ENCODE data around the gene TRIP12.
"Not testable (repeated sequence)": the region's sequence is repeated elsewhere in the genome, so short reads cannot be mapped to it uniquely, and the experiment has no call there.

The TRIP12 gene

DNA sequence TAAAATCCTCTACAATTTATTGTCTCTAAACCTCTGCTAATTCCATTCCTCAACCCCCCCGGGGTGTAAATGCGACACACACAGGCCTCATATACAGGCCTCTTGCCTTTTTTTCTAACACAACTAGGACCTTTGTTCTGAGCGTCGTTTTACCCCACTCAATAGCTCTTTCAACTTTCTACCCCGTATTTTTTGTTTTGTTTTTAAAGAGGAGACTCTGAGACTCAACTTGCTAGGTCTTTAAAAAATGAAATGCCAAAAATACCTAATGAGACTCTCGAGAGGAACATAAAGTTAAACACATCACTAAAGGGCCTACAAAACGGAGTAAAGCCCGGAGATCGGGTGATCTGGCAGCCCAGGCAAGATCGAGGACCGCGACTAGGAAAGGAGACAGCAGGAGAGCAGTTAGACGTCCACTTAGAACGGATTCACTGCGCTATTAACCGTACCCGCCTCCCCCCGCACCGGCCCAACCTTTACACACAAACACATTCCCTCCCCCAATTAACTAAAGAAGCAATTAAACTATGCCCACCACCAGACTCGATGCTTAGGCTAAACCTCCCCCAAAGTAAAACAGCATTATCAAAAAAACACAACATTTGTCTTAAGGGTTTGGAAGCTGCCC, 1.7 kb downstream of the TRIP12 start:
- peak; percentile 19 for DNase-seq (ENCODE audit: low spot score)

DNA sequence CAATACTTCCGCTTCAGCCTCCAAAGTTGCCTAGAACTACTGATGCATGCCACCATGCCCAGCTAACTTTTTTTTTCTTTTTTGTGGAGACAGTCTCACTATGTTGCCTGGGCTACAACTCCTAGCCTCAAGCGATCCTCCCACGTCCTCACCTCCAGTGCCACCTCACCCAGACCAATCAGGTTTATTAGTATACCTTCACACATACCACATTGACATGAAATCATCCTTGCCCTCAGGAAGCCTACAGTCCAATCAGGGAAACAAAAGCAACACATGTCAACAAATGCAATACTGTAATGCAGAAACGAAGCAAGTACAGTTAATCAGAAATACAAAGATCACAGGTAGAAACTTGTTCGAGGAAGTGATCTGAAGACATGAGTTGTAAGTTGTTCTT, 4.0 kb downstream of the TRIP12 start:
- no peak for DNase-seq (ENCODE audit: low spot score)

DNA sequence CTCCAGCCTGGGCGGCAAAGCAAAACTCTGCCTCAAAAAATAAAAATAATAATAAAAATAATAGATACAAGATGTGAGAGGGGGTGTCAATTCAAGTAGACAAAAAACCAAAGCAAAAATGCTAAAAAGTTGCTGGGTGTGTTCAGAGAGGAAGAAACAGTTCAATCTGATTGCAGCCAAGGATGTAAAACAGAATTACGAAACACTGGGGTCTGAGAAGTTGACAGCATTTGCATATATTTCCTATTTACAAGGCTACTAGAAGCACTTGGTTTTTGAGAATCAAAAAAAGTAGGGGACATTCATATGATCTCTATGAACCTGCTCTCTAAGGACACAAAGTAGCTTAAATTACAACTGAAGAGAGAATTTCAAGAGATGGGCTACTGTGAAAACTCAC, 7.6 kb downstream of the TRIP12 start:
- DNase-seq (ENCODE audit: low spot score) = no peak

DNA sequence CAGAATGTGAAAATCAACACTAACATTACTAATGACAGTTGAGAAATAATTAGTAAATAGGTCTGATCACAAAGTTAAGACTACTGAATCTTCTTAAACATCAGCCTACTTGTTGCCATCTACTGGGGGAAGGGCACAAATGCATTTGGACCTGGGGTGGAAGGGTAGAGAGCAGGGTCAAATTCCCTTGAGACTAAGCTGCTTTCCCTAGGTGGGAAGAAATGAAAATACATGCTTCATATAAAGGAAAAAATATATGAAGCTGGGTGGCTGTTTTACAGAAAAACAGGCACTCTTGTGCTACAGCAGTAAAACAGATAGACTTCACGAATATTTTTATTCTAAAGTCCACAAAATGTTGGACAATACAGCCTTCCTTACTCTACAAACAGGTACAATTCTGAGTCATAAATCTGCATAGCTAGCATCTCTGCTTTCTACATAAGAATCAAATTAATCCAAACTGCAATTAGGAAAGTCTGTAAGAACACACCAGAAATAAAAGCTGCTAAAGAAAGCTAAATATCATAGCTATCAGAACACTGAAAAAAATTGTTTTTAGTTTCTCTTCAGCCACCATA, 10.9 kb downstream of the TRIP12 start:
- DNase-seq (ENCODE audit: low spot score) = no peak

DNA sequence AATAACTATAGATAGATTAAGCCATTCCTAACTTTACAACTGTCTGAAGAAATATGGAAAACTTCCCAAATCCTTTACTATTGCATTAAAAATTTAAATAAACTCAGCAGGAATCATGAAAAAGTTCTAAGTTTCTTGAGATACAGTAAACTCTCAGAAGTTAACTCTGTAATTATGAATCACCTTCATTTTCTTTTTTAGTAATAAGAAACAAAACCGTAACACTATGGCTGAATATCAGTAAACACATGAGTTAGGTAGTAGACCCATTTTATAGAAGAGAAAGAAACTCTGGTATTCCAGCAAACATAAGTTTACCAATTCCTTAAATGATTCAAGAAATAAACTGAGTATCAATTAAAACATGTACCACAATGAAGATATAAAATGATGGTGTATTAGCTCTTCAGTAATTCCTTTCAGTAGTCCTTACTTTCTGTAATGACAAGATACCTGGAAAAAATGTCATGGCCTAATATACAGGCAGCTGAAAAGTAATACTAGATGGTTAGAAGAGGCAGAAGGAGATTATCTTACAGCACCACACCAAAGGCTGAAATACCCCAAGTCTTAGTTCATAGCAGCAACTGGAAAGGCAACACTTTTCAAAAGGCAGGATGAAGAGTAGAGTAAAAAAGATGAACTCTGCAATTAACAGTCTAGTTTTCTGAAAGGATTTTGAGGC, 11.5 kb downstream of the TRIP12 start:
- DNase-seq (ENCODE audit: low spot score) = no peak

DNA sequence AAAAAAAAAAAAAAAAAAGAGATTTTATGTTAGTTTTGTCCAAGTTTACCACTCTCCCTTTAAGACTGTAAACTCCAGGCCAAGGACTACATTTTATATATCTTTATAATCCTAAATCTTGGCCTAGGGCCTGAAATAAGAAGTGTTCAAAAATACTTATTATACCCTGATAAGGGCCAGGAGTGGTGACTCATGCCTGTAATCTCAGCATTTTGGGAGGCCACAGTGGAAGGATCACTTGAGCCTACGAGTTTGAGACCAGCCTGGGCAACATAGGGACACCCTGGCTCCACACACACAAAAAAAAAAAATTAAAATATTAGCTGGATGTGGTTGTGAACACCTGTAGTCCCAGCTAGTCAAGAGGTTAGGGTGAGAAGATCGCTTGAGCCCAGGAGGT, 12.7 kb downstream of the TRIP12 start:
- DNase-seq (ENCODE audit: low spot score) = no peak

DNA sequence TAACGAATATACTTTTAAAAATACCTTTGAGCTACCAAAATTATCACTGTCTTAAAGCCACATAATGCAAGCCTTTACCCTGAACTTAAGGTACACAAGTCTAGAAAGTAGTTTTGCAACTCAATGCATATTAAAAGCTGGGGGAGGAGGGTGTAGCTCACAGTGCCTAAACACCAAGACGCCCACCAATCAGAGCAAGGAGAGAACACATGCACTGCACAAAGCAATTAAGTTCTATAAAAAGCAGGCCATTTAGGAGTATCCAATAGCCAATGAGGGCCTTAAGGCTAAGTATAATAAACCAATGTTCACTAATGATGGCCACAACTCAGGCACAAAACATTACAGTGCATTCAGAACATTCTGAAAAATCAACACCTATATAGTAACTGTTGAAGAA, 16.2 kb downstream of the TRIP12 start:
- DNase-seq (ENCODE audit: low spot score) = no peak

DNA sequence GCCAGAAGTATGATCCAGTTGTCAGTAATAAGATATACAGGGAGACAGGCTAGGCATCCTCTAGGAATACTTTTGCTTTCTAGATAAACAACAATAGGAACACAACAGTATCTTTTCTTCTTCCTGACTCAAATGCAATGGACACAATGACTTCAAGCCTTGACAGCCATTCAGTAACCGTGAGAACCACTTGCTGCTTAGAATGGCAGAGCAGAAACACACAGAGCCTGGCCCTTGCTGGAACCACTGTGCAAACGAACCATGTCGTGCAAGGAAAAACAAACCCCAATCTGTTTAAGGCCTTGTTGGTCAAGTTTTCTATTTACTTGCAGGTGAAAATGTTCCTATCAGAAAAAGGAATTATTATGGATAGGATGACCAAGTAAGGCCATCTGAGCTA, 18.8 kb downstream of the TRIP12 start:
- DNase-seq (ENCODE audit: low spot score) = no peak

DNA sequence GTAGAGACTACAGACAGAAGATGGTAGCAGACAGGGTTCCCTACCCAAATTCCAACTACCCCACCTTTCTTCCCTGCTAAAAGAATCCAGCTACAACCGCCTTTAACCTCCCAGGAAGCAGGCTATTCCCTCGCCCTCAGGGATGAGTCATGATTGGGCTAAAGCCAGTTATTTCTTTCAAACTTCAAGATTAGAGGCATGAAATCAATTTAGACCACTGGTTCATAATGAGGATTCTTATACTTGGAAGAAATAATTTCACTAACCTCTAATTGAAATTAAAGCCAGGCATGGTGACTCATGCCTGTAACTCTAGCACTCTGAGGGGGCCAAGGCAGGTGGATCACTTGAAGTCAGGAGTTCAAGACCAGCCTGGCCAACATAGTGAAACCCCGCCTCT, 20.0 kb downstream of the TRIP12 start:
- DNase-seq (ENCODE audit: low spot score) = peak; percentile 61

DNA sequence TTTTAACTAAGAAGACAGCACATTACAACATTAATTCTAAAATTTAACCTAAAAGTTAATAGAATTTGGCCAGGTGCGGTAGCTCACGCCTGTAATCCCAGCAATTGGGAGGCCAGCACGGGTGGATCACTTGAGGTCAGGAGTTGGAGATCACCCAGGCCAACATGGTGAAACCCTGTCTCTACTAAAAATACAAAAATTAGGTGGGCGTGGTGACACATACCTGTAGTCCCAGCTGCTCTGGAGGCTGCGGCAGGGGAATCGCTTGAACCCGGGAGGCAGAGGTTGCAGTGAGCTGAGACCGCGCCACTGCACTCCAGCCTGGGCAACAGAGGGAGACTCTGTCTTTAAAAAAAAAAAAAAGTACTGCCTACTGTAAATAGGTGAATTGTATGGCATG, 21.3 kb downstream of the TRIP12 start:
- not testable (repeated sequence) for DNase-seq (ENCODE audit: low spot score)

DNA sequence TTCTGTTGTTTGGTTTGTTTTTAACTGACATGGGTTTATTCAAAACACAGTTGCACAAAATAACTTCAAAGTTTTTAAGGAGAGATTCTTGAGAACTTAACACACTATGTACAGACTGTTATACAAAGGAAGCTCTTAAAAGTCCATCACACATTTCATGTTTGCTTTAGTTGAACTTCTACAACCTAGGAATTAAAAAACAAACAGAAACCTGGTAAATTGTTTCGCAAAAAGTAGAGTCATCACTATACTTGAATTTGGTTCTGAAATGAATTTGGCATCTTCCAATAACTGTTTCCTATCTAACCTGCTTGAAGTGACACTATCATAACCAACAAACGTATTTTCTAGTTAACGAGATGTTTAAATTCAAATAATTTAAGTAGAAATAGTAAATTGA, 21.8 kb downstream of the TRIP12 start:
- DNase-seq (ENCODE audit: low spot score) = no peak

DNA sequence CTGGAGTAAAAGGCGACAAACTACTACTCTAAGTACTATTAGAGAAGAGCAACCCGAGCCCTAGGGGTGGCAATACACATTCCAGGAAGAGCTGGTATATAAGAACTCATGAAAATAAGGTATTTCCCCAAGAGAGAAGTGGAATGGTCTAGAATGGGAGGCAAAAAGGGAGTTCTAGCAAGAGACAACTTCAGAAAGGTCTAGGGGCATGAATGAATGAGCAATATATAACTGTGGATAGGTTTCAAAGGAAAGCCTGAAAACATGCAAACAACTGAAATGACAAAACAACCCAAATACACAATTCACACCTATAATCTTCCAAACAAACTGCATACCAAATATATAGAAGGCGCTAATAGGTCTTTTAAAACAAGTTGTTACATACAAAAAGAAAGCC, 22.2 kb downstream of the TRIP12 start:
- no peak for DNase-seq (ENCODE audit: low spot score)

DNA sequence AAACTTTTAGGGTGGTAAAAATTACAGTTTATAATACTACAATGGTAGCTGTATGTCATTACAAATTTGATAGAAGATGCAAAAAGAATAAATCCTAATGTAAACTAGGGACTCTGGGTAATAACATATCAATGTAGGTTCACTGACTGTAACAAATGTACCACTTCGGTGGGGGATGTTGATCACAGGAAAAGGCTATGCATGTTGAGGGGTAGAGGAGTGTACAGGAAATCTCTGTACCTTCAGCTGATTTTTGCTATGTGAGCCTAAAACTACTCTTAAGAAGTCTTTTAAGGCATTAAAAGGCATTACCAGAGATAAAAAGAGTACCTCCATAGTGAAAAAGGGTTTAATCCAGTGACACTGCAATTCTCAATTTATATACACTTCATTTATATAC, 25.0 kb downstream of the TRIP12 start:
- DNase-seq (ENCODE audit: low spot score) = no peak

DNA sequence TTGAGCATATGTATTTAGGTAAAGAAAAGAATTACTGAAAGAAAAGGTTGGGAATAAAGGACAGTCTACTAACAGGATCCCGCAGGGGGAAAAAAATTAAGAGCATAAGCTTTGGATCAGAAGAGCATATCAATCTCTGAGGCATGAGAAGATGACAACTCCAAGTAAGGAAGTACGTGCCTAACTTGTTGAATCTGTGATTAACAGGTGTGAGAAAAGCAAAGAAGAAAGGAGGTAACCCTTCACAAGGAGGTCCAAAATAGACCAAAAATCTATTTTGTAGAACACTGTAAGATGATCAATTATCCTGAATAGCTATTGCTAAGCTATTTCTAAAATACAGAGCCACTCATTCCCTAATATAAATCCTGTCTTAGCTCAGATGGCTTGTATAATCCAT, 32.8 kb downstream of the TRIP12 start:
- no peak for DNase-seq (ENCODE audit: low spot score)

DNA sequence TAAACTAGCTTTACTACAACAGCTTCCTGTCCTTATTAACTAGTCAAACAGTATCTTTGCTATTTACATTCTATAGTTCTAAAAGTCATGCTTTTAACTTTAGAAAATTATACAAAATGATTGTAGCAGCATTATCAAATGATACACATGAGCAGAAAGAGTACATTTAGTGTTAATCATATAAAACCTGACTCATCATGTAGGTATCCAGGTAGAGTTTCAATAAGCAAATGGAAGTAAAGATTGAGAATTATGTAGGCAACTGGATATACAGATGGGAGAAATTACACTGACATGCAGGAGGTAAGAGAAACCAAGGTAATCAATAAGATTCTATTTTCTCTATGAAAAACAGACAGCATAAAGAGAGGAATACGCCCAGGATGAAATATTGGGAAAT, 33.8 kb downstream of the TRIP12 start:
- DNase-seq (ENCODE audit: low spot score) = no peak

DNA sequence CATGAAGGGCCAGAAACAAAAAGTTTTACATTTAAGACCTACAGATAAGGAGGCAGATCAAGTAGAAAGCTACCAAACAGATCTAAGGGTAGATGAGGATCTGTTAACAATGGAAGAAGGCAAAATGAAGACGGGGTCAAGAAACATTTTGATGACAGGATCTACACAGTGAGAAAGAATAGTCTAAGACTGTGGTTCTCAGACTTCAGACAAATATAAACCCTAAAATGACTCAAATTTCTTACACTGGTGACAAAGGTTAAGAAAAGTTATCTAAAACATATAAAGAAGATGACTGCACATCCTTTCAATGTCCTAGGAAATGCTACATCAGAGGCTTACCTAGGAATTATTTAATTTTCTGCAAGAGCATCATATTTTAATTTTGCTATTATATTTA, 34.4 kb downstream of the TRIP12 start:
- DNase-seq (ENCODE audit: low spot score) = no peak

DNA sequence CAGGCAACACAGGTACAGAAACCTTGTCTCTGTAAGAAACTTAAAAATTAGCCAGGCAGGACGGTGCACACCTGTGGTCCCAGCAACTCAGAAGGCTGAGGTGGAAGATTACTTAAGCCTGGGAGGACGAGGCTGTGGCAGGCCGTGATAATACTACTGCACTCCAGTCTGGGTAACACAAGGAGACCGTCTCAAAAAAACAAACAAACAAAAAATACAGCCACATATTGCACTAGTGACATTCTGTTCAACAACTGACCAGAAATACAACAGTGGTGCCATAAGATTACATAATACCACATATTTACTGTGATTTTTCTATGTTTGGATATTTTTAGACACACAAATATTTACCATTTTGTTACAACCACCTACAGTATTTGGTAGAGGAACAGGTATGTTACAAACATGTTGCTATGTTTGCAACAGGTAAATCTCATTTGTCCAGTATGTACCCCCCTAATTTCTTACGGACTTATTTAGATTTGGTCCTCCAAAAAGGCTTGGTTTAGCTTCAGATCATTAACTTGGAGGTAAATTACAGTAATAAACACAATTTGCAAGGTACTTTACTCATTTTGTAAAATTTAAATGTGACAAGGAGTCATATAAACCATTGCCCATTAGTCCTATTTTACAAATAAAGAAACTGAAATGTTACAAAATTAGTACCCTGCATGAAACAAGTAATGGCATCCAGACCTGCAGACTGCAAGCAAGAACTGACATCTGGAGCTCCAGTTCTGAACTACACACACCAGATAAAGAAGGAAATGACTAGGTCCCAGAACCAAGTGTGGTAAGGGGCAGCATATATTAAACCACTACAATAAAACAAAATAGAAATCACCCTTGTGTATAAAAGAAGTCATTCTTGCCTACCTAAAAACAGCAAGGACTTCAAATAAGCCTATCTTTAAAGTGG, 36.8 kb downstream of the TRIP12 start:
- DNase-seq (ENCODE audit: low spot score) = no peak

DNA sequence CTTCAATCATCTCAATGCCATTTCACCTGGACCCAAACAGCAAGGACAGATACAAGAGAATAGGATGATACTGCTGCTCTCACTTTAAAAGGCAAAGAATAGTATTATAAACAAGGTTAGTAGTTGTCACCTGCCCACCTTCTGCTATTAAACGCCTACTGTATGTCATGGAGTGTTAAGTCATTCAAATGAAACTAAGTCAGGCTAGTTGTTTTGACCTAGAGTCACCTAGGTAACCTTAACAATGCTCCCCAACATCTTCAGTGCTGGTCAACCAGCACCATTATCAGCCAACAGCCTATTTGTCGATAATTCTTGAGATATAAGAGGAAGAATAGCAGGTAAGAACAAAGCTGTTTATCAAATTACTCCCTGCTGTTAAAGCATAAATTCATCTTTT, 39.2 kb downstream of the TRIP12 start:
- no peak for DNase-seq (ENCODE audit: low spot score)

DNA sequence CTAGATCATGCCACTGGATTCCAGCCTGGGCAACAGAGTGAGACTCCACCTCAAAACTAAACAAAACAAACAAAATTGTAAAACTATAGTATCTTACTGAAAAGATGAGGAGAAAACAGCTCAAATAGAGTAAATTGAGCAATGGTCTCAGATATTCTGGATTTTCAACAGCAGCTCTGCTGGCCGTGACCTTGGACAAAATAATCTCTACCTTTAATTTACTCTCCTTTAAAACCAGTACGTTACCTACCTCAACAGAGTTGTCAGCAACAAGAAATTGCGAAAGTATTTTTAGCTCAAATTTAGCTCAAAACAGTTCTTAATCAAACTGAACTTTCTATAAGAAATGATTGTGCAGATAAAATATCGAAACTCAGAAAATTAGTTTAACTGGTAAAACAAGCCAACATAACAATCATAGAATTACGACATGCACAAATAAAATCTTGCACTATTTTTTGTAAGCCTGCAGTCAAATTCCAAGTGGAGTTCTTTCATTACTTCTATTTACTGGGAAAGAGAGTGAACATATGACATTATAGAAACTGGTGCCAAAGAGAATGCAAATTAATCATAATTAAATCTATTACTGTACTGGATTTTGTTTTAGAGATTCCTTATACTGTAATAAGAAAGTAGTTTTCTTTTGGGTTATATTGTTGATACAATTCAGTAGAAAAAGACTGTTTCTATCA, 40.8 kb downstream of the TRIP12 start:
- no peak for DNase-seq (ENCODE audit: low spot score)

DNA sequence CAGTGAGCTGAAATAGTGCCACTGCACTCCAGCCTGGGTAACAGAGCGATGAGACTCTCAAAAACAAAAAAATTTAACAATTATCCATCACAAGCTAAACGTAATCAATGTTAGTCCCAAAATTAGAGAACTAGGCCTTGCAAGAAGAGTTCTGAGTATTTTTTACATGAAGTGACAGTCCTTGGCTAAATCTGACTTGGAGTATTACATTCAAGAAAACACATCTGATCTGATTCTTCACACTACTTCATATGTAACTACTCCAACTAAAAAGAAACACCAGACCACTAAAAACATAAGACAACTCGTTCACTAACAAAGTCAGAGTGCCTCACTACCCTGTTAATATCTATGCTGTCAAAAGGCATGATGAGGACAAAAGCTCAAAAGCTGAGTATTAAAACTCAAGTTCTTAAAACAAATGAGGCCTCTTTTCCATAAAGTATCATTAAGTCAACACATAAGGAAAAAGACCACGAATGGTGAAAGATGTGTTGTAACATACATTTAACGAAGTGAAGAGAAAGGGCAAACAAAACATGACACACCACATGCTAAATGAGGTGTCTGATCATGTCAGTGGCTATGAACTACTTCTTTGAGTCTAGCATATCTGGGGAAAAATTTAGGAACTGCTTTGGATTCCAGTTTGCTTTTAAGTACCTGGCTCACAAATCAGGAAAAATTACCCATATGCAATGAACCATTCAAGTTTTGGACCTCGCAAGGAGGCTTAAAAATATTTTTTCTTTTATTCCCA, 42.4 kb downstream of the TRIP12 start:
- no peak for DNase-seq (ENCODE audit: low spot score)

DNA sequence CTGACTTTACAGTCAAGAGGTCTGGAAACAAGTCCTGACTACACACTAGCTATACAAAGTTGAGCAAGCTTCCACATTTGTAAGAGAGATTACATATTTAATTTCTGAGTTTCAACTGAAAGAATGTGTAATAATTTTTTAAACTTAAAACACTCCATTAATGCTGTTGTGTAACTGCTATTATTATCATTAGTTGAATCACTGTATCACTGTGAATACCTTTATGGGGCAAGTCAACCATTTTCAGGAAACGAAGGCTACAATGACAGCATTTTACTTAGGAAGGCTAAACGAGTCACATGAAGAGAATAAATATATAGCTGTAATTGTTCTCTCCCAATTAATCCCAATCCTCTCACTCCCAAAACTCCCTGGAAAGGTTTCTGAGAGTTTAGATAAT, 46.3 kb downstream of the TRIP12 start:
- no peak for DNase-seq (ENCODE audit: low spot score)
